GM18520 (cell line): ENCODE measurements around the gene CENATAC.
"Not testable (repeated sequence)": the region's sequence is repeated elsewhere in the genome, so short reads cannot be mapped to it uniquely, and the experiment has no call there.

Experiments
- ATAC-seq: cut with Tn5 transposase; IDR thresholded peaks from one replicate; pipeline ENCODE4 v1.9.1; 2021; ENCODE audit not compliant: unreplicated experiment

CENATAC gene

GRCh38 chr11:118997627-118998387 is at the start of gene CENATAC:
TSS of gene CENATAC (plus strand) at chr11:118998138. CDS start at chr11:118998198, 60 bp downstream.
- peak; percentile 80 for ATAC-seq

- ATAC-seq, result no peak
Measured at GRCh38 chr11:118953265-118953664, 44.7 kb upstream of the CENATAC start.

- not testable (repeated sequence) for ATAC-seq
Measured at GRCh38 chr11:118953976-118954375, 44.0 kb upstream of the CENATAC start.

- no peak for ATAC-seq
Measured at GRCh38 chr11:118956094-118956846, 41.7 kb upstream of the CENATAC start, which contains the start of gene UPK2. TSS of gene UPK2 (plus strand) at chr11:118956298. CDS start at chr11:118956351, 53 bp downstream.

- ATAC-seq, result no peak
Measured at GRCh38 chr11:118956847-118957469, 41.0 kb upstream of the CENATAC start.

GRCh38 chr11:118957549-118957948 is 40.4 kb upstream of the CENATAC start:
- no peak for ATAC-seq

- no peak for ATAC-seq
Measured at GRCh38 chr11:118957968-118958367, 40.0 kb upstream of the CENATAC start.

GRCh38 chr11:118958577-118958976 is 39.4 kb upstream of the CENATAC start:
- no peak for ATAC-seq

- ATAC-seq, result no peak
Measured at GRCh38 chr11:118961189-118961588, 36.7 kb upstream of the CENATAC start.

GRCh38 chr11:118961591-118961990 is 36.3 kb upstream of the CENATAC start:
- no peak for ATAC-seq

- not testable (repeated sequence) for ATAC-seq
Measured at GRCh38 chr11:118969508-118969907, 28.4 kb upstream of the CENATAC start.

GRCh38 chr11:118971646-118972045 is 26.3 kb upstream of the CENATAC start, which contains the start of gene FOXR1:
TSS of gene FOXR1 (plus strand) at chr11:118971761. CDS start at chr11:118971932, 171 bp downstream.
- no peak for ATAC-seq

- no peak for ATAC-seq
Measured at GRCh38 chr11:118973985-118974384, 24.0 kb upstream of the CENATAC start.

GRCh38 chr11:118975771-118976709 is 21.9 kb upstream of the CENATAC start:
- ATAC-seq, result no peak

GRCh38 chr11:118979434-118979833 is 18.5 kb upstream of the CENATAC start:
- no peak for ATAC-seq

GRCh38 chr11:118980191-118980881 is 17.6 kb upstream of the CENATAC start:
- ATAC-seq, result no peak

GRCh38 chr11:118984337-118984736 is 13.6 kb upstream of the CENATAC start:
- ATAC-seq, result not testable (repeated sequence)

GRCh38 chr11:118984825-118985224 is 13.1 kb upstream of the CENATAC start:
- ATAC-seq, result no peak

GRCh38 chr11:118988280-118988679 is 9.7 kb upstream of the CENATAC start:
- no peak for ATAC-seq
